Endothelial cell of umbilical vein (primary cell): ENCODE results near the gene ERFL.

Experiments used
- EZH2 ChIP-seq: IDR thresholded peaks from 2 replicates; pipeline ENCODE4 v1.6.1; 2012; ENCODE audit warnings: borderline replicate concordance, low read depth, mild to moderate bottlenecking, moderate library complexity, low read length, inconsistent platforms; ENCODE audit not compliant: severe bottlenecking
- GATA2 ChIP-seq: IDR thresholded peaks from 2 replicates; pipeline ENCODE4 v1.7.0; 2011; ENCODE audit warnings: low read depth, mild to moderate bottlenecking, moderate library complexity, mixed read lengths, low read length; ENCODE audit not compliant: insufficient read length, insufficient read depth
- JUN ChIP-seq: IDR thresholded peaks from 2 replicates; pipeline ENCODE4 v1.6.1; 2011; ENCODE audit warnings: borderline replicate concordance, low read depth; ENCODE audit not compliant: insufficient read length, insufficient read depth
- MYC ChIP-seq: IDR thresholded peaks from one replicate; pipeline ENCODE4 v1.6.1; 2011; ENCODE audit warnings: mild to moderate bottlenecking, low read depth, low read length
- POLR2A ChIP-seq: IDR thresholded peaks from 2 replicates; pipeline ENCODE4 v1.6.1; 2012; ENCODE audit warnings: low read depth, mild to moderate bottlenecking, control low read depth, low read length
- POLR2AphosphoS5 ChIP-seq: IDR thresholded peaks from 2 replicates; pipeline ENCODE4 v1.6.1; 2012; ENCODE audit warnings: low read depth, mild to moderate bottlenecking, control low read depth, low read length, moderate library complexity; ENCODE audit not compliant: insufficient read depth
- TF ChIP-seq, protein P1 (sequence below), 2 donors: IDR thresholded peaks; 1 replicate in 1 of 2; 2 replicates in 1 of 2; pipeline ENCODE4 v1.5.1; 2011; ENCODE audit warnings: low read length in 2 of 2, mild to moderate bottlenecking in 2 of 2, moderate library complexity in 2 of 2, control low read depth in 1 of 2, inconsistent platforms in 1 of 2, low read depth in 1 of 2; ENCODE audit not compliant: insufficient read depth in 1 of 2; ENCODE audit errors: extremely low read depth in 1 of 2
- TF ChIP-seq, protein P2 (sequence below): IDR thresholded peaks from 2 replicates; pipeline ENCODE4 v1.6.1; 2011; ENCODE audit not compliant: insufficient read depth, insufficient read length

DNA sequence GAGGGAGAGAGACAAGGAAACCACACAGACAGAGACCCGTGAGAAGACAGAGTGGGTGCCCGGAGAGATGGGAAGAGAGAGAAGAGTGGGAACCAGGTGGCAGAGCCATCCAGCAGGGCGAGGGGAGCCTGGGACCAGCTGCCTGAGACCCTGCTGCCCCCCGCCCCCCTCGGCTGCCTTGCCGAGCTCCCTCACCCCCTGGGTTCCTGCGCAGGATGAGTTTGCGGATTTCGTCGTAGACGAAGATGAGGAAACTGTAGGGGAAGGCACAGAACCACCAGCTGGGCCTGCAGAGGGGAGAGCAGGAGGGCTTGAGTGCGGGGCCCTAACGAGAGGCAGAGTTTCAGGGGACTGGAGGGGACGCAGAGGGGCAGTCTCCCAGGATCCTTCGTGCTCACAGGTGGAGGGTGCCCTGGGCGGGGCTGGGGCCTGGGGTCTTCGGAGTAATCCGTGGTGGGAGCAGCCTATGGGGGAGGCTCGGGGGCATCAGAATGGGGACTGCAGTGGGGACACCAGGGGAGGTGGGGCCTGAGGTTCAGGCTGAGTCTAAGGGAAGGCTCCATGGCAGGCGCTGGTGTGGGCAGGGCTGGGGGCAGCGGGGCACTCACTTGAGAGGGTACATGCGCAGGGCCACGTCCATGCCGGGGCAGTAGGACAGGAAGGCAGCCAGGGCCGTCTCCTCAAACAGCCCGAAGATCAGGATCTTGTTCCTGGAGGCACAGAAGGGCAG, 39.0 kb upstream of the ERFL start:
- TF ChIP-seq, protein P1, sequence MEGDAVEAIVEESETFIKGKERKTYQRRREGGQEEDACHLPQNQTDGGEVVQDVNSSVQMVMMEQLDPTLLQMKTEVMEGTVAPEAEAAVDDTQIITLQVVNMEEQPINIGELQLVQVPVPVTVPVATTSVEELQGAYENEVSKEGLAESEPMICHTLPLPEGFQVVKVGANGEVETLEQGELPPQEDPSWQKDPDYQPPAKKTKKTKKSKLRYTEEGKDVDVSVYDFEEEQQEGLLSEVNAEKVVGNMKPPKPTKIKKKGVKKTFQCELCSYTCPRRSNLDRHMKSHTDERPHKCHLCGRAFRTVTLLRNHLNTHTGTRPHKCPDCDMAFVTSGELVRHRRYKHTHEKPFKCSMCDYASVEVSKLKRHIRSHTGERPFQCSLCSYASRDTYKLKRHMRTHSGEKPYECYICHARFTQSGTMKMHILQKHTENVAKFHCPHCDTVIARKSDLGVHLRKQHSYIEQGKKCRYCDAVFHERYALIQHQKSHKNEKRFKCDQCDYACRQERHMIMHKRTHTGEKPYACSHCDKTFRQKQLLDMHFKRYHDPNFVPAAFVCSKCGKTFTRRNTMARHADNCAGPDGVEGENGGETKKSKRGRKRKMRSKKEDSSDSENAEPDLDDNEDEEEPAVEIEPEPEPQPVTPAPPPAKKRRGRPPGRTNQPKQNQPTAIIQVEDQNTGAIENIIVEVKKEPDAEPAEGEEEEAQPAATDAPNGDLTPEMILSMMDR (IDR thresholded peaks at IDR 0.05; ENCODE audit: extremely low read depth in 1 of 2, insufficient read depth in 1 of 2, low read depth in 1 of 2, low read length in 2 of 2), result no peak
- TF ChIP-seq POLR2A (no peak), JUN (no peak), MYC (no peak), GATA2 (no peak), POLR2AphosphoS5 (no peak), EZH2 (no peak)
- TF ChIP-seq, protein P2, sequence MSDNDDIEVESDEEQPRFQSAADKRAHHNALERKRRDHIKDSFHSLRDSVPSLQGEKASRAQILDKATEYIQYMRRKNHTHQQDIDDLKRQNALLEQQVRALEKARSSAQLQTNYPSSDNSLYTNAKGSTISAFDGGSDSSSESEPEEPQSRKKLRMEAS, result no peak
